Limb (tissue), 2 donors: ENCODE data around the gene FARS2.

ENCODE experiments used
- DNase-seq, 2 donors: peaks; one replicate each; pipeline ENCODE4 v3.0.0-alpha.2; 2016; ENCODE audit errors: extremely low spot score in 2 of 2

The FARS2 gene

GRCh38 chr6:5724911-5725310 is 463.6 kb downstream of the FARS2 start:
- DNase-seq = no peak

- DNase-seq = no peak
Measured at GRCh38 chr6:5726976-5727718, 465.8 kb downstream of the FARS2 start.

GRCh38 chr6:5728351-5729079 is 467.2 kb downstream of the FARS2 start:
- DNase-seq = no peak

- no peak for DNase-seq
Measured at GRCh38 chr6:5729080-5729434, 467.7 kb downstream of the FARS2 start.

GRCh38 chr6:5729813-5730517 is 468.7 kb downstream of the FARS2 start:
- no peak for DNase-seq

GRCh38 chr6:5730585-5731263 is 469.4 kb downstream of the FARS2 start:
- no peak for DNase-seq

GRCh38 chr6:5731435-5731834 is 470.1 kb downstream of the FARS2 start:
- DNase-seq = no peak

GRCh38 chr6:5732496-5732895 is 471.2 kb downstream of the FARS2 start:
- DNase-seq = no peak

GRCh38 chr6:5736016-5736738 is 474.9 kb downstream of the FARS2 start:
- DNase-seq = no peak

- DNase-seq = no peak
Measured at GRCh38 chr6:5737460-5737859, 476.1 kb downstream of the FARS2 start.

GRCh38 chr6:5738211-5738610 is 476.9 kb downstream of the FARS2 start:
- DNase-seq = no peak

- DNase-seq = no peak
Measured at GRCh38 chr6:5744497-5744896, 483.2 kb downstream of the FARS2 start.

GRCh38 chr6:5745081-5745480 is 483.8 kb downstream of the FARS2 start:
- no peak for DNase-seq

GRCh38 chr6:5746053-5746758 is 484.9 kb downstream of the FARS2 start:
- DNase-seq = no peak

- DNase-seq = no peak
Measured at GRCh38 chr6:5746759-5747130, 485.4 kb downstream of the FARS2 start.

GRCh38 chr6:5747379-5747778 is 486.1 kb downstream of the FARS2 start:
- DNase-seq = no peak

- no peak for DNase-seq
Measured at GRCh38 chr6:5749016-5749650, 487.8 kb downstream of the FARS2 start.

- no peak for DNase-seq
Measured at GRCh38 chr6:5749651-5750215, 488.4 kb downstream of the FARS2 start.

GRCh38 chr6:5751525-5752390 is 490.4 kb downstream of the FARS2 start:
- DNase-seq = no peak
